OCI-LY3 (cell line): ENCODE results near the gene TLDC2.

Experiments used
- H2AFZ ChIP-seq: fragments of 200-600, 300-600 bp; shearing (Covaris generic); 2 replicates; pipeline ENCODE4 v1.6.0; 2014; ENCODE audit warnings: antibody characterized with exemption, low read depth, low read length
- H3K27ac ChIP-seq: fragments of 200-600, 300-600 bp; sonication (generic); 2 replicates; pipeline ENCODE4 v1.5.1; 2014; ENCODE audit warnings: mild to moderate bottlenecking, low read length, moderate library complexity, mixed read lengths
- H3K27me3 ChIP-seq: fragments of 200-600, 300-600 bp; sonication (generic); 2 replicates; pipeline ENCODE4 v1.6.1; 2014; ENCODE audit warnings: low read depth, low read length, mixed read lengths
- H3K36me3 ChIP-seq: fragments of 200-600, 300-600 bp; sonication (generic); replicated peaks from 2 replicates; pipeline ENCODE3; 2014; ENCODE audit warnings: low read depth, low read length, mixed read lengths
- H3K4me1 ChIP-seq: fragments of 300-600, 200-600 bp; sonication (generic); 2 replicates; pipeline ENCODE4 v1.6.1; 2014; ENCODE audit warnings: low read length, mixed read lengths
- H3K4me2 ChIP-seq: fragments of 200-600, 300-600 bp; sonication (generic); 2 replicates; pipeline ENCODE4 v1.6.1; 2014; ENCODE audit warnings: low read length, mixed read lengths
- H3K4me3 ChIP-seq: fragments of 300-600, 200-600 bp; sonication (generic); 2 replicates; pipeline ENCODE4 v1.5.1; 2014; ENCODE audit warnings: antibody characterized with exemption, mild to moderate bottlenecking, low read length, moderate library complexity
- H3K79me2 ChIP-seq: fragments of 300-600, 200-600 bp; shearing (Covaris generic); 2 replicates; pipeline ENCODE4 v1.6.1; 2014; ENCODE audit warnings: mild to moderate bottlenecking, low read length, mixed read lengths
- H3K9ac ChIP-seq: fragments of 300-600, 200-600 bp; shearing (Covaris generic); 2 replicates; pipeline ENCODE4 v1.6.0; 2014; ENCODE audit warnings: mild to moderate bottlenecking, low read length, moderate library complexity
- H3K9me3 ChIP-seq: fragments of 200-600, 300-600 bp; shearing (Covaris generic); 2 replicates; pipeline ENCODE4 v1.6.1; 2014; ENCODE audit warnings: low read length, mixed read lengths; ENCODE audit not compliant: insufficient read depth
- H4K20me1 ChIP-seq: fragments of 200-600, 300-600 bp; sonication (generic); 2 replicates; pipeline ENCODE4 v1.6.1; 2016; ENCODE audit warnings: low read length, mixed read lengths; ENCODE audit not compliant: insufficient read depth
- CTCF ChIP-seq: fragments of 200-600, 300-600 bp; sonication (generic); IDR thresholded peaks from 2 replicates; pipeline ENCODE4 v1.5.1; 2014; ENCODE audit warnings: antibody characterized with exemption, low read length, low read depth
- EZH2phosphoT487 ChIP-seq: fragments of 200-600 bp; shearing (Covaris generic); IDR thresholded peaks from 2 replicates; pipeline ENCODE4 v1.6.1; 2018; ENCODE audit warnings: antibody characterized with exemption, mixed run types, low read depth

TLDC2 gene

GRCh38 chr20:36845288-36845971 is 30.5 kb upstream of the TLDC2 start:
- no peaks in the 10 kb centered on the region for H4K20me1 ChIP-seq
- peaks cover 82% of the 10 kb centered on the region for H3K4me1 ChIP-seq
- H2AFZ ChIP-seq = no peak overlapping the region
- peak overlapping the region; percentile 69 for H3K9ac ChIP-seq
- peaks cover 1% of the 10 kb centered on the region; the same call in 1 of the 2 replicates for H3K9me3 ChIP-seq
- H3K27ac ChIP-seq = peak overlapping the region; percentile 95
- peak overlapping the region; percentile 81 for H3K4me2 ChIP-seq
- H3K79me2 ChIP-seq = peaks cover 24% of the 10 kb centered on the region
- no peak for TF ChIP-seq CTCF
- TF ChIP-seq EZH2phosphoT487 = no peak
- peak overlapping the region; percentile 22; the same call in 1 of the 2 replicates for H3K4me3 ChIP-seq
- H3K27me3 ChIP-seq = no peaks in the 10 kb centered on the region
- peaks cover under 1% of the 10 kb centered on the region for H3K36me3 ChIP-seq

- Histone ChIP-seq H3K4me1 (peaks cover 87% of the 10 kb centered on the region), H3K27ac (peak overlapping the region; percentile 95), H3K4me3 (no peak overlapping the region), H3K27me3 (no peaks in the 10 kb centered on the region), H4K20me1 (no peaks in the 10 kb centered on the region), H3K9ac (peak overlapping the region; percentile 76; the same call in 1 of the 2 replicates), H2AFZ (no peak overlapping the region), H3K4me2 (peak overlapping the region; percentile 81; the same call in 1 of the 2 replicates), H3K9me3 (peaks cover 6% of the 10 kb centered on the region; the same call in 1 of the 2 replicates), H3K36me3 (peaks cover 8% of the 10 kb centered on the region), H3K79me2 (peaks cover 27% of the 10 kb centered on the region)
- TF ChIP-seq CTCF = no peak
- no peak for TF ChIP-seq EZH2phosphoT487
Observed at GRCh38 chr20:36847009-36847709, 28.8 kb upstream of the TLDC2 start.

- no peak overlapping the region for H3K4me2 ChIP-seq
- no peaks in the 10 kb centered on the region for H3K27me3 ChIP-seq
- peaks cover 8% of the 10 kb centered on the region for H3K36me3 ChIP-seq
- peaks cover 87% of the 10 kb centered on the region for H3K4me1 ChIP-seq
- H3K9me3 ChIP-seq = peaks cover 6% of the 10 kb centered on the region; the same call in 1 of the 2 replicates
- H3K4me3 ChIP-seq = no peak overlapping the region
- no peak overlapping the region for H3K9ac ChIP-seq
- peaks cover 27% of the 10 kb centered on the region for H3K79me2 ChIP-seq
- H4K20me1 ChIP-seq = no peaks in the 10 kb centered on the region
- TF ChIP-seq CTCF = no peak
- TF ChIP-seq EZH2phosphoT487 = no peak
- no peak overlapping the region for H2AFZ ChIP-seq
- no peak overlapping the region for H3K27ac ChIP-seq
Observed at GRCh38 chr20:36847710-36848040, 28.3 kb upstream of the TLDC2 start.

- 0 out of 2 replicates have a peak overlapping the region, but pooled peaks have one; percentile 6 for H3K27ac ChIP-seq
- H3K4me3 ChIP-seq = no peak overlapping the region
Observed at GRCh38 chr20:36848078-36848660, 27.8 kb upstream of the TLDC2 start.

More at GRCh38 chr20:36848078-36848660, 27.8 kb upstream of the TLDC2 start:
- H3K36me3 ChIP-seq = peaks cover 8% of the 10 kb centered on the region
- peak overlapping the region; percentile 8 for H3K4me2 ChIP-seq
- no peak overlapping the region for H2AFZ ChIP-seq
- TF ChIP-seq EZH2phosphoT487 (no peak), CTCF (no peak)
- H3K4me1 ChIP-seq = peaks cover 86% of the 10 kb centered on the region
- peak overlapping the region; percentile 0; the same call in 1 of the 2 replicates for H3K9ac ChIP-seq
- H3K79me2 ChIP-seq = peaks cover 29% of the 10 kb centered on the region
- H4K20me1 ChIP-seq = no peaks in the 10 kb centered on the region
- no peaks in the 10 kb centered on the region for H3K27me3 ChIP-seq
- H3K9me3 ChIP-seq = peaks cover 6% of the 10 kb centered on the region; the same call in 1 of the 2 replicates
